ENCODE data around the gene CSH2. TPM values are rescaled to one million over a fixed set of nuclear protein-coding genes. Genes with fewer than 3 reads are reported as not detected.

Gene CSH2
- total and polyA plus RNA-seq, 9 of the 15 experiments (the other 6 are each of a cell fraction or from before 2014, with no cell fraction given): not detected

DNA sequence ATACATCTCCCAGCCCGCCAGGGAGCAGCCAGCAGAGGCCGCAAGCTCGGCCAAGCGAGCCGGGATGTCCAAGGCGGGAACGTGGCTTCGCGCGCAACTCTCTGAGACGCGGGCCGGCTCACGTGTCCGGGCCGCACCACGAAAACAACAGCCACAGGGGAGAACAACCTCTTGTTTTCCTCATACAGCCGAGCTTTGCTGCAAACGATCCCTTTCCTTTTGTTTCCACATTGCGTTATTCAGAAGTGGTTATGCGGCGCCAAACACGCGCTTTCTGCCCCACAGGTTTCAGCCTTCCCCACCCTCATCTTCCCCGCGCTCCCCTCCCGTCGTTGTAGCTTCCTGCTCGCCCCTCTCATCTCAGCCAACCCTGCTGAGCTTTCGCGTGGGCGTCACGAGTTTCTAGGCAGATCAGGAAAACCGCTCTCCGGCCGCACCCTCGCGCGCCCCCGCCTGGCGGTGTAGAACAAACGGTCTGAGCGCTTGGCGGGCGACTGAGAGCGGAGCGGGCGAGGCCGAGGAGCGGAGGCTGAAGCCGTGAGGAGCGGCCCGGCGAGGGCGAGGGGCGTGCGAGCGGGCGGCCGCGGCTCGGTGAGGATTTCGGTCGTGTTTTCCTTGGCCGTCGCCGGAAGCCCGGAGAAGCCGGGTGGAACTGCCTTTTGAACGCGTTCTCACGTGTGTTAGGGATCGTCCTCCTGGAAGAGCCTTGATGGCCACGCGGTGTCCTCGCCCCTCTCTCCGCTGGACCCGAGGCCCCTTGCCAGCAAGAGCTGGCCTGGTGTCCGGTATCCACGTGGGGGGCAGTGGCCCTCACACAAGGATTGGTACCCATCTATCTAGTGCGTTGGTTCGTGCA lies 24.4 kb downstream of the CSH2 start (continued):
- TF ChIP-seq TAF1 (IDR thresholded peaks at IDR 0.05; ENCODE audit: control insufficient read depth, extremely low read depth, insufficient read depth, low read length, severe bottlenecking) (peak; percentile 68), HNRNPH1 (optimal IDR thresholded peaks at IDR 0.05; ENCODE audit: low read depth, low read length) (no peak), ZNF274 (IDR thresholded peaks at IDR 0.05; ENCODE audit: borderline replicate concordance, low read depth, low read length) (no peak), ZNF668 (CRISPR knock-in tag; IDR thresholded peaks at IDR 0.05) (peak; percentile 92; the same call in 1 of the 2 replicates), ZNF121 (CRISPR knock-in tag; conservative IDR thresholded peaks at IDR 0.05) (peak; percentile 28; the same call in 1 of the 2 replicates), ZNF584 (CRISPR knock-in tag; IDR thresholded peaks at IDR 0.05; ENCODE audit: low read depth) (peak; percentile 84), MAFF (IDR thresholded peaks at IDR 0.05; ENCODE audit: low read length) (peak; percentile 52; the same call in 1 of the 2 replicates), SP2 (IDR thresholded peaks at IDR 0.05; ENCODE audit: extremely low read depth, low read depth, low read length, poor library complexity, severe bottlenecking) (no peak), ZBTB1 (CRISPR knock-in tag; IDR thresholded peaks at IDR 0.05; ENCODE audit: borderline replicate concordance, low read depth) (no peak), MECOM (CRISPR knock-in tag; IDR thresholded peaks at IDR 0.05) (peak; percentile 76), SUPT5H (IDR thresholded peaks at IDR 0.05) (peak; percentile 17), POLR2AphosphoS5 (IDR thresholded peaks at IDR 0.05; ENCODE audit: control insufficient read depth, insufficient read depth, low read depth, low read length) (peak; percentile 46; the same call in 1 of the 2 replicates), ZSCAN32 (CRISPR knock-in tag; IDR thresholded peaks at IDR 0.05) (no peak), POLR2A (conservative IDR thresholded peaks at IDR 0.05) (peak; percentile 48; the same call in 1 of the 2 replicates), ZNF175 (CRISPR knock-in tag; IDR thresholded peaks at IDR 0.05; ENCODE audit: low read depth) (peak; percentile 23; the same call in 1 of the 2 replicates), GABPB2 (CRISPR knock-in tag; conservative IDR thresholded peaks at IDR 0.05) (no peak), PCBP2 (IDR thresholded peaks at IDR 0.05; ENCODE audit: low read depth, low read length, poor library complexity, severe bottlenecking) (no peak), ZNF143 (CRISPR knock-in tag; IDR thresholded peaks at IDR 0.05) (no peak; the same call in 1 of the 2 replicates), MYNN (IDR thresholded peaks at IDR 0.05) (no peak), MYNN (CRISPR knock-in tag; IDR thresholded peaks at IDR 0.05) (no peak), ZNF778 (CRISPR knock-in tag; IDR thresholded peaks at IDR 0.05) (no peak), DDX20 (tag; IDR thresholded peaks at IDR 0.05; ENCODE audit: low read depth) (no peak)
- TF ChIP-seq, protein P1, sequence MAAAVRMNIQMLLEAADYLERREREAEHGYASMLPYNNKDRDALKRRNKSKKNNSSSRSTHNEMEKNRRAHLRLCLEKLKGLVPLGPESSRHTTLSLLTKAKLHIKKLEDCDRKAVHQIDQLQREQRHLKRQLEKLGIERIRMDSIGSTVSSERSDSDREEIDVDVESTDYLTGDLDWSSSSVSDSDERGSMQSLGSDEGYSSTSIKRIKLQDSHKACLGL (CRISPR knock-in tag; IDR thresholded peaks at IDR 0.05; ENCODE audit: borderline replicate concordance, poor library complexity, severe bottlenecking): no peak
- TF ChIP-seq, protein P2, sequence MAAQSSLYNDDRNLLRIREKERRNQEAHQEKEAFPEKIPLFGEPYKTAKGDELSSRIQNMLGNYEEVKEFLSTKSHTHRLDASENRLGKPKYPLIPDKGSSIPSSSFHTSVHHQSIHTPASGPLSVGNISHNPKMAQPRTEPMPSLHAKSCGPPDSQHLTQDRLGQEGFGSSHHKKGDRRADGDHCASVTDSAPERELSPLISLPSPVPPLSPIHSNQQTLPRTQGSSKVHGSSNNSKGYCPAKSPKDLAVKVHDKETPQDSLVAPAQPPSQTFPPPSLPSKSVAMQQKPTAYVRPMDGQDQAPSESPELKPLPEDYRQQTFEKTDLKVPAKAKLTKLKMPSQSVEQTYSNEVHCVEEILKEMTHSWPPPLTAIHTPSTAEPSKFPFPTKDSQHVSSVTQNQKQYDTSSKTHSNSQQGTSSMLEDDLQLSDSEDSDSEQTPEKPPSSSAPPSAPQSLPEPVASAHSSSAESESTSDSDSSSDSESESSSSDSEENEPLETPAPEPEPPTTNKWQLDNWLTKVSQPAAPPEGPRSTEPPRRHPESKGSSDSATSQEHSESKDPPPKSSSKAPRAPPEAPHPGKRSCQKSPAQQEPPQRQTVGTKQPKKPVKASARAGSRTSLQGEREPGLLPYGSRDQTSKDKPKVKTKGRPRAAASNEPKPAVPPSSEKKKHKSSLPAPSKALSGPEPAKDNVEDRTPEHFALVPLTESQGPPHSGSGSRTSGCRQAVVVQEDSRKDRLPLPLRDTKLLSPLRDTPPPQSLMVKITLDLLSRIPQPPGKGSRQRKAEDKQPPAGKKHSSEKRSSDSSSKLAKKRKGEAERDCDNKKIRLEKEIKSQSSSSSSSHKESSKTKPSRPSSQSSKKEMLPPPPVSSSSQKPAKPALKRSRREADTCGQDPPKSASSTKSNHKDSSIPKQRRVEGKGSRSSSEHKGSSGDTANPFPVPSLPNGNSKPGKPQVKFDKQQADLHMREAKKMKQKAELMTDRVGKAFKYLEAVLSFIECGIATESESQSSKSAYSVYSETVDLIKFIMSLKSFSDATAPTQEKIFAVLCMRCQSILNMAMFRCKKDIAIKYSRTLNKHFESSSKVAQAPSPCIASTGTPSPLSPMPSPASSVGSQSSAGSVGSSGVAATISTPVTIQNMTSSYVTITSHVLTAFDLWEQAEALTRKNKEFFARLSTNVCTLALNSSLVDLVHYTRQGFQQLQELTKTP (IDR thresholded peaks at IDR 0.05; ENCODE audit: low read depth in 1 of 2, partially characterized antibody in 2 of 2): peak; percentile 50 to 82

Measured in K562 (cell line).